ENCODE data around the gene MAST4. TPM values are rescaled to one million over a fixed set of nuclear protein-coding genes. Genes with fewer than 3 reads are reported as not detected.
"Not testable (repeated sequence)": the region's sequence is repeated elsewhere in the genome, so short reads cannot be mapped to it uniquely, and the experiment has no call there.

Gene MAST4
- total RNA-seq, 2 donors from 2014 or later: 50.4 to 60.6 TPM

GRCh38 chr5:66818304-66818934, 222.2 kb downstream of the MAST4 start:
- no peak for TF ChIP-seq CTCF (IDR thresholded peaks at IDR 0.05)
- no peak for DNase-seq (ENCODE audit: low spot score)

GRCh38 chr5:66818935-66819328, 222.7 kb downstream of the MAST4 start:
- no peak for DNase-seq (ENCODE audit: low spot score)
- H3K4me3 ChIP-seq: no peak overlapping the region
- peaks cover 0 to 5% of the 10 kb centered on the region in 2 donors for H3K4me1 ChIP-seq
- H3K27ac ChIP-seq: peak overlapping the region; percentile 42 to 49
- no peaks in the 10 kb centered on the region for H3K36me3 ChIP-seq
- H3K27me3 ChIP-seq: no peaks in the 10 kb centered on the region
- no peak for TF ChIP-seq CTCF (IDR thresholded peaks at IDR 0.05)
- no peaks in the 10 kb centered on the region for H3K9me3 ChIP-seq

More at GRCh38 chr5:66818304-66818934, 222.2 kb downstream of the MAST4 start:
- H3K36me3 ChIP-seq: no peaks in the 10 kb centered on the region
- no peaks in the 10 kb centered on the region for H3K9me3 ChIP-seq
- H3K4me1 ChIP-seq: peaks cover 0 to 7% of the 10 kb centered on the region in 2 donors
- H3K4me3 ChIP-seq: no peak overlapping the region
- no peaks in the 10 kb centered on the region for H3K27me3 ChIP-seq
- peak overlapping the region; percentile 42 to 49 for H3K27ac ChIP-seq

GRCh38 chr5:66820630-66821207, 224.5 kb downstream of the MAST4 start:
- DNase-seq (ENCODE audit: low spot score): no peak
- no peaks in the 10 kb centered on the region for H3K27me3 ChIP-seq
- TF ChIP-seq CTCF (IDR thresholded peaks at IDR 0.05): no peak
- no peaks in the 10 kb centered on the region for H3K9me3 ChIP-seq
- H3K4me3 ChIP-seq: no peak overlapping the region
- H3K27ac ChIP-seq: no peak overlapping the region
- H3K4me1 ChIP-seq: no peaks in the 10 kb centered on the region
- no peaks in the 10 kb centered on the region for H3K36me3 ChIP-seq

GRCh38 chr5:66821688-66822429, 225.7 kb downstream of the MAST4 start:
- H3K4me1 ChIP-seq: no peaks in the 10 kb centered on the region
- H3K4me3 ChIP-seq: no peak overlapping the region
- no peak for TF ChIP-seq CTCF (IDR thresholded peaks at IDR 0.05)
- no peaks in the 10 kb centered on the region for H3K9me3 ChIP-seq
- H3K36me3 ChIP-seq: no peaks in the 10 kb centered on the region
- H3K27me3 ChIP-seq: no peaks in the 10 kb centered on the region
- no peak for DNase-seq (ENCODE audit: low spot score)
- no peak overlapping the region for H3K27ac ChIP-seq

- H3K27me3 ChIP-seq; H3K4me1 ChIP-seq; H3K27ac ChIP-seq; DNase-seq (ENCODE audit: low spot score); H3K9me3 ChIP-seq; H3K36me3 ChIP-seq; H3K4me3 ChIP-seq: not testable (repeated sequence)
Measured at GRCh38 chr5:66822906-66823305, 226.7 kb downstream of the MAST4 start.

- H3K27me3 ChIP-seq: no peaks in the 10 kb centered on the region
- H3K4me1 ChIP-seq: peaks cover 0 to 14% of the 10 kb centered on the region in 2 donors
- no peaks in the 10 kb centered on the region for H3K9me3 ChIP-seq
- no peaks in the 10 kb centered on the region for H3K36me3 ChIP-seq
- H3K27ac ChIP-seq: no peak overlapping the region
- no peak for TF ChIP-seq CTCF (IDR thresholded peaks at IDR 0.05)
- no peak for DNase-seq (ENCODE audit: low spot score)
- no peak overlapping the region for H3K4me3 ChIP-seq
Measured at GRCh38 chr5:66824476-66824875, 228.3 kb downstream of the MAST4 start.
